ENCODE data around the gene ZNF445. TPM values are rescaled to one million over a fixed set of nuclear protein-coding genes. Genes with fewer than 3 reads are reported as not detected.
A peak's percentile ranks its signal among the peaks of the same experiment; 100 is the strongest.

ZNF445 gene
- total and polyA plus RNA-seq, 9 of the 15 experiments (the other 6 are each of a cell fraction or from before 2014, with no cell fraction given), result 1.2 to 26.9 (median 10.6) TPM

DNA sequence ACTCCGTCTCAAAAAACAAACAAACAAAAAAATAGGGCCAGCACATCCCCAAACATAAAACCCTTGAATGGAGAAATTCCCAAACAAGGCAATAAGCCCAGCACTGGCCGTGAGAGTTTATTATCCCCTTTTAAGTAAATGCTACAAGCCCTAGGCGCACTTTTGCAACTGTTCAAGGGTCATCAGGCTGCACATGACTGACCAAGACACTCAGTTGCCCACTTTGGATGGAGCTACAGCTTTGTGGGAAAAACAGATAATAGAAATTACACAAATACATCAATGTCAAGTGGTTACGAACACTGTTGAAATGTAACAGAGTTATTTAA, 33.7 kb upstream of the ZNF445 start (continued):
- TF ChIP-seq, protein P1, sequence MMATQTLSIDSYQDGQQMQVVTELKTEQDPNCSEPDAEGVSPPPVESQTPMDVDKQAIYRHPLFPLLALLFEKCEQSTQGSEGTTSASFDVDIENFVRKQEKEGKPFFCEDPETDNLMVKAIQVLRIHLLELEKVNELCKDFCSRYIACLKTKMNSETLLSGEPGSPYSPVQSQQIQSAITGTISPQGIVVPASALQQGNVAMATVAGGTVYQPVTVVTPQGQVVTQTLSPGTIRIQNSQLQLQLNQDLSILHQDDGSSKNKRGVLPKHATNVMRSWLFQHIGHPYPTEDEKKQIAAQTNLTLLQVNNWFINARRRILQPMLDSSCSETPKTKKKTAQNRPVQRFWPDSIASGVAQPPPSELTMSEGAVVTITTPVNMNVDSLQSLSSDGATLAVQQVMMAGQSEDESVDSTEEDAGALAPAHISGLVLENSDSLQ (IDR thresholded peaks at IDR 0.05), result peak; percentile 36; the same call in 1 of the 2 replicates
- TF ChIP-seq ZNF766 (CRISPR knock-in tag; conservative IDR thresholded peaks at IDR 0.05) (peak; percentile 50; the same call in 1 of the 2 replicates), NR2C2 (CRISPR knock-in tag; IDR thresholded peaks at IDR 0.05) (no peak), NR2C2 (tag; IDR thresholded peaks at IDR 0.05) (0 out of 2 replicates have a peak, but pooled peaks have one; percentile 12), NBN (IDR thresholded peaks at IDR 0.05; ENCODE audit: low read depth) (0 out of 2 replicates have a peak, but pooled peaks have one; percentile 20), ZNF311 (CRISPR knock-in tag; IDR thresholded peaks at IDR 0.05) (no peak), ZNF717 (CRISPR knock-in tag; IDR thresholded peaks at IDR 0.05) (no peak), HLTF (IDR thresholded peaks at IDR 0.05) (no peak), HDAC2 (IDR thresholded peaks at IDR 0.05) (0 out of 2 replicates have a peak, but pooled peaks have one; percentile 11), BRCA1 (IDR thresholded peaks at IDR 0.05) (no peak), BRCA1 (CRISPR knock-in tag; IDR thresholded peaks at IDR 0.05) (no peak), NR2C1 (IDR thresholded peaks at IDR 0.05) (no peak), NR2C1 (tag; IDR thresholded peaks at IDR 0.05) (peak; percentile 17; the same call in 1 of the 2 replicates)
- TF ChIP-seq, protein P2, sequence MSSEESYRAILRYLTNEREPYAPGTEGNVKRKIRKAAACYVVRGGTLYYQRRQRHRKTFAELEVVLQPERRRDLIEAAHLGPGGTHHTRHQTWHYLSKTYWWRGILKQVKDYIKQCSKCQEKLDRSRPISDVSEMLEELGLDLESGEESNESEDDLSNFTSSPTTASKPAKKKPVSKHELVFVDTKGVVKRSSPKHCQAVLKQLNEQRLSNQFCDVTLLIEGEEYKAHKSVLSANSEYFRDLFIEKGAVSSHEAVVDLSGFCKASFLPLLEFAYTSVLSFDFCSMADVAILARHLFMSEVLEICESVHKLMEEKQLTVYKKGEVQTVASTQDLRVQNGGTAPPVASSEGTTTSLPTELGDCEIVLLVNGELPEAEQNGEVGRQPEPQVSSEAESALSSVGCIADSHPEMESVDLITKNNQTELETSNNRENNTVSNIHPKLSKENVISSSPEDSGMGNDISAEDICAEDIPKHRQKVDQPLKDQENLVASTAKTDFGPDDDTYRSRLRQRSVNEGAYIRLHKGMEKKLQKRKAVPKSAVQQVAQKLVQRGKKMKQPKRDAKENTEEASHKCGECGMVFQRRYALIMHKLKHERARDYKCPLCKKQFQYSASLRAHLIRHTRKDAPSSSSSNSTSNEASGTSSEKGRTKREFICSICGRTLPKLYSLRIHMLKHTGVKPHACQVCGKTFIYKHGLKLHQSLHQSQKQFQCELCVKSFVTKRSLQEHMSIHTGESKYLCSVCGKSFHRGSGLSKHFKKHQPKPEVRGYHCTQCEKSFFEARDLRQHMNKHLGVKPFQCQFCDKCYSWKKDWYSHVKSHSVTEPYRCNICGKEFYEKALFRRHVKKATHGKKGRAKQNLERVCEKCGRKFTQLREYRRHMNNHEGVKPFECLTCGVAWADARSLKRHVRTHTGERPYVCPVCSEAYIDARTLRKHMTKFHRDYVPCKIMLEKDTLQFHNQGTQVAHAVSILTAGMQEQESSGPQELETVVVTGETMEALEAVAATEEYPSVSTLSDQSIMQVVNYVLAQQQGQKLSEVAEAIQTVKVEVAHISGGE (CRISPR knock-in tag; IDR thresholded peaks at IDR 0.05), result 0 out of 6 replicates have a peak, but pooled peaks of 1 of the 3 experiments have one; percentile 11

All from K562 (cell line).